Fibroblast of the aortic adventitia (primary cell): ENCODE results near the gene GALNT1. TPM values are rescaled to one million over a fixed set of nuclear protein-coding genes. Genes with fewer than 3 reads are reported as not detected.

Experiments used
- DNase-seq: peaks from one replicate; pipeline ENCODE4 v3.0.0-alpha.2; 2010; ENCODE audit warnings: low read depth
- H3K4me3 ChIP-seq: 2 replicates; pipeline ENCODE4 v1.5.1; 2011; ENCODE audit warnings: low read depth, mild to moderate bottlenecking, control low read depth, low read length, moderate library complexity
- total RNA-seq: library from RNA; depleted of rRNA; stranded (reverse); fragments of >200 nt; gene quantifications from 2 replicates; pipeline ENCODE4 v1.2.3, GENCODE V29; 2012; ENCODE audit warnings: low replicate concordance
- TF ChIP-seq, protein P1 (sequence below): IDR thresholded peaks from 2 replicates; pipeline ENCODE4 v1.5.1; 2011; ENCODE audit warnings: mild to moderate bottlenecking, low read length, control low read depth, inconsistent platforms; ENCODE audit not compliant: insufficient read depth

GALNT1 gene
- total RNA-seq, 1 donor: 49.0 TPM

DNA sequence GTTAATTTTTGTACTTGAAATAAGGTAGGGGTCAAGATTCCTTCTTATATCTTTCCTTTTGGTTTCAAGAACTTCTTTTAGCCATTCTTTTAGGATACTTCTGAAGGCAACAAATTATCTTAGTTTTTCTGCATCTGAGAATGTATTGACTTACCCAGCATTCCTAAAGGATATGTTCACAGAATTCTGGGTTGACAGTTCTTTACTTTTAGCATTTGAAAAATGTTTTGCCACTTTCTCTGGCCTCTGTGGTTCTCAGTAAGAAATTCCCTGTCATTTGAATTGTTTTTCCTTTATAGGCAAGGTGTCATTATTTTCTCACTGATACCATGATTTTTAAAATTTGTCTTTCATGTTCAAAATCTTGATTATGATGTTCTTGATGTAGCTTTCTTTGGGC is 162.4 kb downstream of the GALNT1 start:
- no peak overlapping the region for H3K4me3 ChIP-seq
- no peak for DNase-seq
- TF ChIP-seq, protein P1, sequence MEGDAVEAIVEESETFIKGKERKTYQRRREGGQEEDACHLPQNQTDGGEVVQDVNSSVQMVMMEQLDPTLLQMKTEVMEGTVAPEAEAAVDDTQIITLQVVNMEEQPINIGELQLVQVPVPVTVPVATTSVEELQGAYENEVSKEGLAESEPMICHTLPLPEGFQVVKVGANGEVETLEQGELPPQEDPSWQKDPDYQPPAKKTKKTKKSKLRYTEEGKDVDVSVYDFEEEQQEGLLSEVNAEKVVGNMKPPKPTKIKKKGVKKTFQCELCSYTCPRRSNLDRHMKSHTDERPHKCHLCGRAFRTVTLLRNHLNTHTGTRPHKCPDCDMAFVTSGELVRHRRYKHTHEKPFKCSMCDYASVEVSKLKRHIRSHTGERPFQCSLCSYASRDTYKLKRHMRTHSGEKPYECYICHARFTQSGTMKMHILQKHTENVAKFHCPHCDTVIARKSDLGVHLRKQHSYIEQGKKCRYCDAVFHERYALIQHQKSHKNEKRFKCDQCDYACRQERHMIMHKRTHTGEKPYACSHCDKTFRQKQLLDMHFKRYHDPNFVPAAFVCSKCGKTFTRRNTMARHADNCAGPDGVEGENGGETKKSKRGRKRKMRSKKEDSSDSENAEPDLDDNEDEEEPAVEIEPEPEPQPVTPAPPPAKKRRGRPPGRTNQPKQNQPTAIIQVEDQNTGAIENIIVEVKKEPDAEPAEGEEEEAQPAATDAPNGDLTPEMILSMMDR: no peak

DNA sequence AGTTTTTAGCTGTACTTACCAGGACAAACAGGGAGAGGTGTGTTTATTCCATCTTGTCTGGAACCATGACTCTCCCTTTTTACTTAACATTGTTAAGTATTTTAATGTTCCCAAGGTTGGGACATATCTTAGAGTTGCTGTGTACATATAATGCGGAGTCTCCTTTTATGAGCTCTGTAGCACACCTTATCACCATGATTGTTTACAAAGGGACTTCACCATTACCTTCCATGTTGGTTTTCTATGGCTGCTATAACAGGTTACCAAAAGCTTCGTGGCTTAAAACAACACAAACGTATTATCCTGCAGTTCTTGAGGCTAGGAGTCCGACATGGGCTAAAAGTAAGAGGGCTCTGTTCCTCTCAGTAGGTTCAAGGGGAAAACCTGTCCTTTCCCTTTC is 164.3 kb downstream of the GALNT1 start:
- TF ChIP-seq, protein P1: no peak
- DNase-seq: no peak
- no peak overlapping the region for H3K4me3 ChIP-seq

DNA sequence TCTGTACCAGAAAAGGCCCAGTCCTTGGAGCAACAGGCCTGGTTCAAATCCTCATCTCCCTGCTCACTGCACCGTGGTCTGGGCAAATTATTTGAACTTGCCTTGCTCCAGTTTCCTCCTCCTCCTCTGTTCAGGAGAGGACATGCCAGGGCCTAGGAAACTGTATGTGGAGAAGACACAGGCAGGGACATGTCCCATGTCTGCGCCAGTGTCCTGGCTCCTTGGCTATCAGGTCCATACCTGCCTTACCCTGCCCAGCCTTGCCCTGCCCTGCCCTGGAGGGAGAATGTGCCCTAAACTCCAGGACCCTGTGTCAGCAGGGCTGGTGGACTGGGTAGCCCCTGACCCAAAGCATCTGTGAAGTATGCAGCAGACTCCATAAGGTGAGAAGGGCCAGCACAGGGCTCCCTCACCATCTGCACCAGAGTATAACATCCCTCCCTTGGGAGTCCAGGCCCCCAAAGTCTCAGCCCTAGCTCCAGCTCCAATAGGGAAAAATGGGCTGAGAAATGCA is 165.3 kb downstream of the GALNT1 start:
- TF ChIP-seq, protein P1: no peak
- no peak for DNase-seq
- no peak overlapping the region for H3K4me3 ChIP-seq

DNA sequence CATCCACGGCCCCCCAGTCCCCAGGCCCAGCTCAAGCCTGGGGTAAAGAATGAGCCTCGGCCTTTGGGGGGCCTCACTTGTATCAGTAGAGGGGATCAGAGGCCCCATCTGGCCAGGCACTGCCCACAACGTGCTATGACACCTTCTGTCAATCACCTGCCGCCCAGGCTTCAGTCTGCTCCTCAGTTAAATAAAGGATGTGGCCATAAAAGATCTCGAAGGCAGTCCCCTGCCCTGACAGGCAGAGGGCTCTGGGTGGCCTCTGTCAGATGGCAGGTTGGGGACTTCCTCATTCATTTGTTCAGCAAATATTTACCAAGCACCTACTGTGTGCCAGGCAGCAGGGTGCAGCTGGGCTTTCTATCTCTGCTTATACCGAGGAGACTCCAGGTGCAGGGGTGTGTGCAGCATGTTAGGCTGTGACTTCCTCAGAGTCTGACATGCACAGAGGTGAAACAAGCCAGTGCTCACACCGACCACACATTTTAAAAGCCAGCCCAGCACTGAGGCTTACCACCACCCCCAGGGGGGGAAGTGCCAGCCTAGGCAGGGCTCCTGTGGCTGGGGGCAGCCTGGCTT is 166.4 kb downstream of the GALNT1 start:
- TF ChIP-seq, protein P1: no peak
- no peak for DNase-seq
- H3K4me3 ChIP-seq: no peak overlapping the region

DNA sequence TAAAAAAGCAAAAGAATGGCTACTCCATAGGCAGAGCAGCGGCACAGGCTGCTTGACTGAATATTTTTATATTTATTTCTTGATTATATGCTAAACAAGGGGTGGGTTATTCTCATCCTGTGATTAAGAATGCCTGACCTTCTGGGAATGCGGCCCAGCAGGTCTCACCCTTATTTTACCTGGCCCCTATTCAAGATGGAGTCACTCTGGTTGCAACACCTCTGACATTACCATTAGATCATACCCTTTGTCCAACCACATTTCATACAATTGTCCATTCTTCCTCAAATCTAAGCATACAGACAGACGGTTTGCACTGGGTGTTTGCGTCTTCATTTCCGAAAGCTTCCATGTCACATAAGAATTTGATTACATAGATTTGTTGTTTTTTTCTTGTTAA is 168.2 kb downstream of the GALNT1 start:
- peak; percentile 14 for DNase-seq
- TF ChIP-seq, protein P1: no peak
- H3K4me3 ChIP-seq: no peak overlapping the region

DNA sequence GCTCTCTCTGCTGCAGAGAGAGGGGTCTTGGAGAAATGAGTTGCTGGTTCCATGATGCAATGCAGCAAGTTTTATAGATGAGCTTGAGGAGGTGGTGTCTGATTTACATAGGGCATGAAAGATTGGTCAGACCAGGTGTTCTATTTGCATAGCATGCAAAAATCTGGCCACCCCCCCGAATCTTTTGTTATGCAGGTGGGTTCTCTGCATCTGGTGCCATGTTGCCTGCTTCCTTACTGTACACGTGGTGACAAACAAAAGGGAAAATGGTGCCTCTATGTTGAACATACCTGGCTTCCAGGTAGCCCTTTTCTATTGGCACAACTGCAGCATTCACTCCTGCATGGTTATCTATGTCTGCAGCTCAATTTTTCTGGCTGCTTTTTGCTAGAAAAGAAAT is 169.4 kb downstream of the GALNT1 start:
- TF ChIP-seq, protein P1: no peak
- no peak for DNase-seq
- H3K4me3 ChIP-seq: no peak overlapping the region
